ENCODE measurements around the gene TMA7. TPM values are rescaled to one million over a fixed set of nuclear protein-coding genes. Genes with fewer than 3 reads are reported as not detected.

TMA7 gene
- total and polyA plus RNA-seq, 9 of the 15 experiments (the other 6 are each of a cell fraction or from before 2014, with no cell fraction given) = 209 to 1,003 (median 486) TPM

GRCh38 chr3:48465237-48465530, 25.1 kb downstream of the TMA7 start:
- Histone ChIP-seq H3K4me1 (replicated peaks in 1 of 2; ENCODE audit: control insufficient read depth in 2 of 2, insufficient read depth in 2 of 2, low read length in 2 of 2) (peaks cover 6 to 44% of the 10 kb centered on the region in 2 experiments), H3K27ac (ENCODE audit: extremely low read depth, low read depth, low read length) (peak overlapping the region; percentile 88; the same call in 2 of the 3 replicates), H3K4me2 (ENCODE audit: insufficient read depth, low read length) (no peak overlapping the region), H4K20me1 (replicated peaks; ENCODE audit: control insufficient read depth, insufficient read depth, low read length) (no peaks in the 10 kb centered on the region; the same call in 1 of the 2 replicates), H3K9ac (ENCODE audit: insufficient read depth in 1 of 2, low read depth in 2 of 2, low read length in 2 of 2) (peak overlapping the region in 1 of 2 experiments; percentile 48; a peak in 2 of 4 replicates), H3K9me1 (ENCODE audit: control insufficient read depth, insufficient read depth, low read length) (no peaks in the 10 kb centered on the region), H2AFZ (ENCODE audit: low read depth, low read length) (no peak overlapping the region), H3K9me3 (replicated peaks; ENCODE audit: control insufficient read depth, insufficient read depth, low read depth, low read length) (no peaks in the 10 kb centered on the region), H3K27me3 (ENCODE audit: control insufficient read depth in 2 of 2, insufficient read depth in 2 of 2, low read length in 2 of 2) (no peaks in the 10 kb centered on the region), H3K79me2 (ENCODE audit: control insufficient read depth, insufficient read depth, low read length) (peaks cover 3% of the 10 kb centered on the region; the same call in 2 of the 3 replicates), H3K36me3 (ENCODE audit: control insufficient read depth, insufficient read depth, low read length) (peaks cover 50% of the 10 kb centered on the region; the same call in 2 of the 3 replicates), H3K4me3 (no peak overlapping the region)
- WGBS (ENCODE audit: insufficient coverage, low coverage, missing lambda C conversion rate) = 68% methylated on average over 4 of the region's 7 CpGs
- no TSS peak for BruUV-seq (replicated peaks)
- DNase-seq (ENCODE audit: extremely low read depth in 1 of 4, low spot score in 3 of 4) (no peak), FAIRE-seq (no peak), ATAC-seq (no peak)
- in situ Hi-C loops (cut with MboI) (loop anchor here (5.0 kb wide), 1 partner anchor 92 kb away; the partner anchor contains the start of gene PFKFB4), intact Hi-C loops (cut with micrococcal nuclease) (loop anchor here (1.0 kb wide), 2 partner anchors 42 to 90 kb away; no protein-coding TSS in a partner anchor)
- POLR2A ChIA-PET = interaction anchor here (0.6 to 1.2 kb wide), 2 partner anchors 17 to 26 kb away, joined by 3 to 5 read pairs; no protein-coding TSS in a partner anchor
- peak; percentile 1 for TF ChIP-seq TBP (optimal IDR thresholded peaks at IDR 0.05; ENCODE audit: low read depth, low read length)
- no peak for TF ChIP-seq ZNF24 (IDR thresholded peaks at IDR 0.05)
- no peak for TF ChIP-seq ZNF778 (CRISPR knock-in tag; IDR thresholded peaks at IDR 0.05)
- CTCF ChIA-PET (ENCODE audit: low intra/inter-chr PET ratio) = interaction anchor here (0.8 kb wide), 1 partner anchor 83 kb away, joined by 4 read pairs; no protein-coding TSS in a partner anchor

Measured in K562 (cell line).